HG02623 (cell line): ENCODE data around the gene PCDHGC4.

Source experiments
- ATAC-seq: cut with Tn5 transposase; IDR thresholded peaks from one replicate; pipeline ENCODE4 v1.9.1; 2021; ENCODE audit warnings: moderate library complexity; ENCODE audit not compliant: unreplicated experiment

Gene PCDHGC4

GRCh38 chr5:141484641-141485311 lies at the start of gene PCDHGC4:
Gene PCDHGC4, plus strand, starts transcription at chr5:141485030. Its CDS starts 144 bp downstream, at chr5:141485174.
- no peak for ATAC-seq

GRCh38 chr5:141437221-141437620 lies 47.6 kb upstream of the PCDHGC4 start:
- no peak for ATAC-seq

GRCh38 chr5:141439411-141440141 lies 45.3 kb upstream of the PCDHGC4 start:
- ATAC-seq, result no peak

GRCh38 chr5:141440341-141440740 lies 44.5 kb upstream of the PCDHGC4 start:
- ATAC-seq, result no peak

GRCh38 chr5:141441571-141442170 lies 43.2 kb upstream of the PCDHGC4 start:
- ATAC-seq, result no peak

- no peak for ATAC-seq
Measured at GRCh38 chr5:141465351-141465750, 19.5 kb upstream of the PCDHGC4 start.

GRCh38 chr5:141475625-141476131 lies 9.2 kb upstream of the PCDHGC4 start, which contains the start of gene PCDHGC3:
Gene PCDHGC3, plus strand, starts transcription at chr5:141475966. Its CDS starts 151 bp downstream, at chr5:141476117.
- ATAC-seq, result peak; percentile 97

- ATAC-seq, result peak; percentile 22
Measured at GRCh38 chr5:141476132-141476911, 8.5 kb upstream of the PCDHGC4 start.

GRCh38 chr5:141477044-141477575 lies 7.7 kb upstream of the PCDHGC4 start:
- no peak for ATAC-seq

- no peak for ATAC-seq
Measured at GRCh38 chr5:141477815-141478214, 7.0 kb upstream of the PCDHGC4 start.

- ATAC-seq, result no peak
Measured at GRCh38 chr5:141478321-141478945, 6.4 kb upstream of the PCDHGC4 start.

- no peak for ATAC-seq
Measured at GRCh38 chr5:141479776-141480175, 5.1 kb upstream of the PCDHGC4 start.

- ATAC-seq, result no peak
Measured at GRCh38 chr5:141483902-141484301, 928 bp upstream of the PCDHGC4 start.

GRCh38 chr5:141484310-141484640 lies 555 bp upstream of the PCDHGC4 start:
- ATAC-seq, result no peak

GRCh38 chr5:141485321-141486055 lies 658 bp downstream of the PCDHGC4 start:
- ATAC-seq, result no peak

- no peak for ATAC-seq
Measured at GRCh38 chr5:141486091-141486490, 1.3 kb downstream of the PCDHGC4 start.

- ATAC-seq, result no peak
Measured at GRCh38 chr5:141487131-141487530, 2.3 kb downstream of the PCDHGC4 start.

- ATAC-seq, result no peak
Measured at GRCh38 chr5:141488591-141489561, 4.0 kb downstream of the PCDHGC4 start, which contains the start of gene PCDHGC5. Gene PCDHGC5, plus strand, starts transcription at chr5:141489081. Its CDS starts 160 bp downstream, at chr5:141489241.
